Spinal cord (tissue), 4 donors: Measurements from ENCODE around the gene MIA. TPM values are rescaled to one million over a fixed set of nuclear protein-coding genes. Genes with fewer than 3 reads are reported as not detected.

Experiments used
- polyA plus RNA-seq, 2 donors: library from polyadenylated mRNA; unstranded; fragments of 120-200 nt; gene quantifications; one replicate each; pipeline ENCODE4 v1.2.1, GENCODE V29; 2013; ENCODE audit not compliant: insufficient read length in 2 of 2
- total RNA-seq, 2 donors: library from RNA; depleted of rRNA in 1 of 2; stranded (reverse); fragments of 120-200 nt in 1 of 2; fragments of >200 nt in 1 of 2; gene quantifications; one replicate each; pipeline versions ENCODE4 v1.2.3 to v1.2.4, GENCODE V29; 2013 to 2014

Gene MIA
- total and polyA plus RNA-seq, 4 donors: 7.9 to 20.2 (median 14.2) TPM

Other genes starting within 250 kb of the MIA start
- gene SHKBP1, start 198.6 kb upstream of the MIA start, total RNA-seq: 10 to 100 TPM in 1 of 2 donors, 1 to 10 TPM in 1; 9.6 to 11.8 TPM
- gene SHKBP1, start 198.6 kb upstream of the MIA start, polyA plus RNA-seq: 10 to 100 TPM; 36.9 to 43.1 TPM
- gene LTBP4, start 174.2 kb upstream of the MIA start, total RNA-seq: 10 to 100 TPM; 57.6 to 82.0 TPM
- 100 to 1,000 TPM in 1 of 2 donors, 10 to 100 TPM in 1; 57.5 to 141 TPM for gene LTBP4, start 174.2 kb upstream of the MIA start, polyA plus RNA-seq
- gene NUMBL, start 84.9 kb upstream of the MIA start, total RNA-seq: 10 to 100 TPM; 19.0 to 23.7 TPM
- 10 to 100 TPM; 46.6 to 66.5 TPM for gene NUMBL, start 84.9 kb upstream of the MIA start, polyA plus RNA-seq
- gene COQ8B, start 58.6 kb upstream of the MIA start, total RNA-seq: 10 to 100 TPM; 25.7 to 39.5 TPM
- 10 to 100 TPM; 47.6 to 47.9 TPM for gene COQ8B, start 58.6 kb upstream of the MIA start, polyA plus RNA-seq
- gene ITPKC, start 58.4 kb upstream of the MIA start, total RNA-seq: 1 to 10 TPM; 6.3 to 8.2 TPM
- 10 to 100 TPM; 10.9 to 12.0 TPM for gene ITPKC, start 58.4 kb upstream of the MIA start, polyA plus RNA-seq
- 1 to 10 TPM; 1.6 to 2.1 TPM for gene ACTMAP, start 25.0 kb upstream of the MIA start, total RNA-seq
- 10 to 100 TPM; 10.2 to 16.3 TPM for gene ACTMAP, start 25.0 kb upstream of the MIA start, polyA plus RNA-seq
- gene SNRPA, start 24.3 kb upstream of the MIA start, total RNA-seq: 10 to 100 TPM; 21.7 to 35.9 TPM
- gene SNRPA, start 24.3 kb upstream of the MIA start, polyA plus RNA-seq: 10 to 100 TPM; 73.2 to 86.4 TPM
- 10 to 100 TPM; 13.1 to 20.6 TPM for gene RAB4B, start 2.7 kb downstream of the MIA start, total RNA-seq
- 10 to 100 TPM; 49.8 to 50.8 TPM for gene RAB4B, start 2.7 kb downstream of the MIA start, polyA plus RNA-seq
- gene EGLN2, start 23.7 kb downstream of the MIA start, total RNA-seq: 100 to 1,000 TPM in 1 of 2 donors, 10 to 100 TPM in 1; 37.6 to 105 TPM
- gene EGLN2, start 23.7 kb downstream of the MIA start, polyA plus RNA-seq: 100 to 1,000 TPM in 1 of 2 donors, 10 to 100 TPM in 1; 93.3 to 106 TPM
- gene CYP2A6, start 74.9 kb downstream of the MIA start, total RNA-seq: under 1 TPM in 1 of 2 donors, not detected in 1; 0.50 TPM
- gene CYP2A6, start 74.9 kb downstream of the MIA start, polyA plus RNA-seq: 1 to 10 TPM in 1 of 2 donors, under 1 TPM in 1; 0.48 to 1.9 TPM
- gene CYP2A7, start 106.7 kb downstream of the MIA start, total RNA-seq: under 1 TPM in 1 of 2 donors, not detected in 1; 0.10 TPM
- gene CYP2A7, start 106.7 kb downstream of the MIA start, polyA plus RNA-seq: 1 to 10 TPM in 1 of 2 donors, under 1 TPM in 1; 0.78 to 1.4 TPM
- gene CYP2B6, start 215.8 kb downstream of the MIA start, total RNA-seq: not detected
- gene CYP2B6, start 215.8 kb downstream of the MIA start, polyA plus RNA-seq: not detected